HL-60/S4 (cell line): ENCODE data around the gene RNF14.

Source experiments
- in situ Hi-C: fragments of 300-500 bp; cut with MboI; formaldehyde crosslinking; loops from 2 replicates; pipeline ENCODE4 v1.14.3; 2022; ENCODE audit warnings: low sequenced_read_pairs

RNF14 gene

GRCh38 chr5:142038735-142039134 lies 69.8 kb downstream of the RNF14 start:
- in situ Hi-C loops = no loop called here
